Coronary artery (tissue), 2 donors: ENCODE data around the gene TSPAN18.

Source experiments
- DNase-seq: peaks from one replicate; pipeline ENCODE4 v3.0.0-alpha.2; 2017; ENCODE audit warnings: low spot score
- H3K27ac ChIP-seq, 2 donors: fragments of 200-600 bp; sonication (generic); one replicate each; pipeline ENCODE4 v1.5.1; 2016 to 2019
- H3K4me3 ChIP-seq: fragments of 200-600 bp; sonication (generic); 2 replicates; pipeline ENCODE4 v1.5.1; 2016; ENCODE audit warnings: mild to moderate bottlenecking, moderate library complexity
- TF ChIP-seq, protein P1 (sequence below): fragments of 200-600 bp; sonication (generic); IDR thresholded peaks from one replicate; pipeline ENCODE4 v1.5.1; 2019; ENCODE audit warnings: antibody characterized with exemption

Gene TSPAN18

DNA sequence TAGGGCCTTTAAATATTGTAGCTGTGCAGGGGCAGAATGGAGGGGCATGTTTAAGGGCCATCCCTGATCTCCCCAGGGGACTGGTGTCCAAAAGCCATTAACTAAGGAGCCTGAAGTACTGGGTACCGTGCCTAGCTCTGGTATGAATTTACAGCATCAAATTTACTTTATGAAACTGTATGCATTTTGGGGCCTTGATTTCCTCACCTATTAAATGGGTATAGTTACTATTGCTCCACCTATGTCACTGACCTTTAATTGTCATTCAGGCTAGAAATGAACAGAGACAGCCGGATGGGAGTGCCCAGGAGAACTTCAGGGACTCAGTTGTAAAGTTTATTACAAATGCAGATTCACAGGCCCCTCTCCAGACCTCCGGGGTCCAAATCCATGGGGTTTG lies 235.7 kb downstream of the TSPAN18 start:
- no peak for DNase-seq
- H3K27ac ChIP-seq = no peak overlapping the region
- no peak overlapping the region for H3K4me3 ChIP-seq
- TF ChIP-seq, protein P1, sequence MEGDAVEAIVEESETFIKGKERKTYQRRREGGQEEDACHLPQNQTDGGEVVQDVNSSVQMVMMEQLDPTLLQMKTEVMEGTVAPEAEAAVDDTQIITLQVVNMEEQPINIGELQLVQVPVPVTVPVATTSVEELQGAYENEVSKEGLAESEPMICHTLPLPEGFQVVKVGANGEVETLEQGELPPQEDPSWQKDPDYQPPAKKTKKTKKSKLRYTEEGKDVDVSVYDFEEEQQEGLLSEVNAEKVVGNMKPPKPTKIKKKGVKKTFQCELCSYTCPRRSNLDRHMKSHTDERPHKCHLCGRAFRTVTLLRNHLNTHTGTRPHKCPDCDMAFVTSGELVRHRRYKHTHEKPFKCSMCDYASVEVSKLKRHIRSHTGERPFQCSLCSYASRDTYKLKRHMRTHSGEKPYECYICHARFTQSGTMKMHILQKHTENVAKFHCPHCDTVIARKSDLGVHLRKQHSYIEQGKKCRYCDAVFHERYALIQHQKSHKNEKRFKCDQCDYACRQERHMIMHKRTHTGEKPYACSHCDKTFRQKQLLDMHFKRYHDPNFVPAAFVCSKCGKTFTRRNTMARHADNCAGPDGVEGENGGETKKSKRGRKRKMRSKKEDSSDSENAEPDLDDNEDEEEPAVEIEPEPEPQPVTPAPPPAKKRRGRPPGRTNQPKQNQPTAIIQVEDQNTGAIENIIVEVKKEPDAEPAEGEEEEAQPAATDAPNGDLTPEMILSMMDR = no peak

DNA sequence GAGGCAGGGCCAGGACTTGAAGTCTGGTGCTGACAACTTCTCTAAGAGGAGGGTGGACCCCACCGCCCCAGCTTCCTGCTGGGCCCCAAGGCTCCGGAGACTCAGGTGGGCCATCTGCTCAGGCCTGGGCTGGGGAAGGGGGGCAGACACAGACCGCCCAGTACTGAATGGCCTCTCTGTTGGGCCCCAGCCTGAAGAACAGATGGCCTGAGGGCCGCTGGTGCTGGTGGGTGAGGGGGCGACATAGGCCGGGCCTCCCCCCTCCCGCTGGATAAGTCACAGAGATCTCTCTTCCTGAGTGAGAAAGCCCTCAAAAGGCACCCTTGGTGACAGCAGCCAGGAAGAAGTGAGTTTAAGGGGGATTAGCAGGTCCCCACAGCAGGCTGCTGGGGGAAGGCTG lies 236.4 kb downstream of the TSPAN18 start:
- no peak for DNase-seq
- Histone ChIP-seq H3K4me3 (no peak overlapping the region), H3K27ac (no peak overlapping the region)
- TF ChIP-seq, protein P1 = no peak

- TF ChIP-seq, protein P1 = no peak
- H3K27ac ChIP-seq = no peak overlapping the region
- DNase-seq = no peak
Observed at GRCh38 chr11:44963948-44964347, 237.2 kb downstream of the TSPAN18 start.

GRCh38 chr11:44964526-44965209 lies 237.9 kb downstream of the TSPAN18 start:
- H3K27ac ChIP-seq = no peak overlapping the region
- no peak for DNase-seq
- H3K4me3 ChIP-seq = no peak overlapping the region
- TF ChIP-seq, protein P1 = no peak

More at GRCh38 chr11:44963948-44964347, 237.2 kb downstream of the TSPAN18 start:
- no peak overlapping the region for H3K4me3 ChIP-seq

- H3K27ac ChIP-seq = no peak overlapping the region
- TF ChIP-seq, protein P1 = no peak
- no peak for DNase-seq
- no peak overlapping the region for H3K4me3 ChIP-seq
Observed at GRCh38 chr11:44966694-44967093, 239.9 kb downstream of the TSPAN18 start.

DNA sequence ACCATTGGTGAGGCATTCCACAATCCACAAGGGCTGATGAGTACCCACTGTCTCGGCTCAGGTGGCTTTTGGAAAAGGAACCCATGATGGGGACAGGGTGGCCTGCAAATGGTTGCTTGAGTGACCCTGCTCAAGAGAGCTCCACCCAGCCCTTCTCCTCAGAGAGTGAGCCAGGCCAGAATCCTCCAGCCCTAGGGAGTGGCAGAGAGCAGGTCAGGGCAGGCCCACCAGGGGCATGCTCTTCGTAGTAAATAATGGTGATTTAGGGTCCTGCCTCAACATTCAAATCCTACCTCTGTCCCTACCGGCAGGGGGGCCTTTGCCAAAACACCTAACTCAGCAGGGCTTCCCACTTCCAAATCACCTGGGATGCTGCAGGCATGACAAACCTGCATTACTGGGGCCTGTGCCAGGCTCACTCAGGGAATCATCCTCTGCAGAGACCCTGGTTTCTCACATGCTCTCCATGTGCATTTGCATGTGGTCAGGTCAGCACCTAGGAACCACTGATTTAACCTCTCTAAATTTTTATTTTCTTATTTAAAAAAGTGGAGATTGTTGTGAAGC lies 241.3 kb downstream of the TSPAN18 start:
- no peak overlapping the region for H3K27ac ChIP-seq
- no peak overlapping the region for H3K4me3 ChIP-seq
- DNase-seq = no peak
- TF ChIP-seq, protein P1 = no peak

GRCh38 chr11:44968510-44968909 lies 241.7 kb downstream of the TSPAN18 start:
- no peak for DNase-seq
- Histone ChIP-seq H3K27ac (no peak overlapping the region), H3K4me3 (no peak overlapping the region)
- TF ChIP-seq, protein P1 = no peak
